Mammary epithelial cell (primary cell): ENCODE data around the gene MMP15.

ENCODE experiments used
- CTCF ChIP-seq, 2 donors: IDR thresholded peaks in 1 of 2; conservative IDR thresholded peaks in 1 of 2; 2 replicates each; pipeline ENCODE4 v1.5.1; 2011 to 2012; ENCODE audit warnings: inconsistent platforms in 2 of 2, low read length in 2 of 2, mild to moderate bottlenecking in 2 of 2, control low read depth in 1 of 2, low read depth in 1 of 2; ENCODE audit not compliant: insufficient read depth in 1 of 2; ENCODE audit errors: extremely low read depth in 1 of 2
- EZH2 ChIP-seq: IDR thresholded peaks from 2 replicates; pipeline ENCODE4 v1.6.1; 2012; ENCODE audit warnings: low read length, inconsistent platforms, borderline replicate concordance

GRCh38 chr16:58049232-58050185 is 24.0 kb downstream of the MMP15 start:
- no peak for TF ChIP-seq CTCF (conservative IDR thresholded peaks at IDR 0.05 in 1 of 2, IDR thresholded peaks at IDR 0.05 in 1 of 2; ENCODE audit: extremely low read depth in 1 of 2, insufficient read depth in 1 of 2, low read depth in 1 of 2, low read length in 2 of 2)
- no peak for TF ChIP-seq EZH2
